GM12892 (cell line): ENCODE results near the gene THBS2.

Source experiments
- POLR2A ChIP-seq: IDR thresholded peaks from 2 replicates; pipeline ENCODE4 v1.6.1; 2011; ENCODE audit warnings: low read depth, low read length, control low read depth
- POLR2AphosphoS5 ChIP-seq: IDR thresholded peaks from 2 replicates; pipeline ENCODE4 v1.6.1; 2011; ENCODE audit warnings: low read depth, low read length, control low read depth

DNA sequence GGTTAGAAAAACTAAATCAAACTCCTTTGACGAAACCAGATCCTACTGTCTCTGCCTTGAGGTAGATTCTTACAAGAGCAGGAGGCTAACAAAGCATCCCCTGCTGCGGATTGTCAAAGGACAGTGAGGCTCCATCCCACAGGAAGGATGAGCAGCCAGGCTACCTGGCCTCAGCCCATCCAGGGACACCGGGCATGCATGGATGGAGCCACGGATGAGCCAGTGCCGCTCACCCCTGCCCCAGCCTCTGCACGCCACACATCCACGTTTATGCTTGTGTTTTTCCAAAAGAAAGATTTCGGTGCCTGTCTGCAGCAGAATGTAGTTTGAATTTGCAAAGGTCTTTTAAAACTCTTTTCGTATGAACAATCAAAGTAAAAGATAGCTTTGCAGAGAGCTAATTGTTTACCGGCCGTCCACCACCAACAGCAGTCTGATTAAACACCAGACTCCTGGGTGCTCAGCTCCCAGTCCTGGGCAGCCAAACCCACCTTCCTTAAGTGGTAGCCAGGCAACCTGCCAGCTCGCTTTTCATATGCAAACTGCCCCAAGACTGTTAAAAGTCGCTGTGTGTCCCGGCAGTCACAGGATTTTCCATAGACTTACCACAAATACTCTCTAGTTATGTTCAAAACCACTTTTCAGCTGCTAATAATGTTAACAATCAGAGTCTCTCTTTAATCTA is 999 bp downstream of the THBS2 start:
- no peak for TF ChIP-seq POLR2A
- TF ChIP-seq POLR2AphosphoS5 = no peak
